Right cardiac atrium (tissue), 5 donors: ENCODE data around the gene BAHCC1. TPM values are rescaled to one million over a fixed set of nuclear protein-coding genes. Genes with fewer than 3 reads are reported as not detected.

ENCODE experiments used
- ATAC-seq, 2 donors: fragments of 200-7000 bp; cut with Tn5 transposase; one replicate each; pipeline versions ENCODE4 v1.8.0 to v1.9.1; 2020; ENCODE audit warnings: moderate library complexity in 2 of 2, mild to moderate bottlenecking in 1 of 2
- DNase-seq, 3 donors: peaks; one replicate each; pipeline ENCODE4 v3.0.0-alpha.2; 2020
- H3K27ac ChIP-seq: one replicate; pipeline ENCODE4 v1.5.1; 2013; ENCODE audit warnings: mild to moderate bottlenecking, low read length, control low read depth, moderate library complexity
- H3K27me3 ChIP-seq: one replicate; pipeline ENCODE4 v1.6.1; 2013; ENCODE audit not compliant: control insufficient read depth, insufficient read depth
- H3K4me1 ChIP-seq: one replicate; pipeline ENCODE4 v1.6.1; 2013; ENCODE audit warnings: low read length; ENCODE audit not compliant: control insufficient read depth, insufficient read depth
- H3K4me3 ChIP-seq: one replicate; pipeline ENCODE4 v1.5.1; 2013; ENCODE audit warnings: low read length, control low read depth
- H3K9me3 ChIP-seq: one replicate; pipeline ENCODE4 v1.6.1; 2013; ENCODE audit warnings: low read length; ENCODE audit not compliant: control insufficient read depth
- WGBS: extraction: QIAGEN DNeasy Blood & Tissue Kit; methylation state at CpG from one replicate; pipeline ENCODE4 v1.1.7; 2013; 5-methylcytosine and 5-hydroxymethylcytosine counted together
- intact Hi-C, 4 donors: fragments of 100-400 bp; cut with DNase I; formaldehyde crosslinking; loops; one replicate each; pipeline versions ENCODE4 v1.11.0 to v1.14.0; 2022 to 2023
- polyA plus RNA-seq: library from polyadenylated mRNA; stranded (reverse); fragments of 200-250 nt; gene quantifications from one replicate; pipeline ENCODE4 v1.2.3, GENCODE V29; 2013
- total RNA-seq, 4 donors: library from RNA; stranded (reverse); fragmentation: NEBNext Ultra II Directional; extraction: Animal tissue kit (Norgen Biotek cat#: 25700); gene quantifications; one replicate each; pipeline ENCODE4 v1.2.1, GENCODE V29; 2021
- donor health status: healthy with polysubstance abuse.
- donor health status: DM: no; HTN: yes; CAD: no.
- donor health status: DM: no; HTN: no; CAD: no.
- donor health status: DM: no; HTN: yes; CAD: no; lungs with severe emphysema.
- donor health status: DM: yes; HTN: yes; CAD: no.

BAHCC1 gene
- total and polyA plus RNA-seq, 5 donors: 8.3 to 12.8 (median 8.7) TPM

GRCh38 chr17:81484195-81484979, 89.1 kb downstream of the BAHCC1 start:
- 5% methylated on average over 60 of the region's 60 CpGs for WGBS
- ATAC-seq: peak; percentile 67 to 75
- Histone ChIP-seq H3K4me3 (peak overlapping the region; percentile 9), H3K27me3 (no peaks in the 10 kb centered on the region), H3K9me3 (no peaks in the 10 kb centered on the region), H3K27ac (no peak overlapping the region), H3K4me1 (peaks cover 14% of the 10 kb centered on the region)
- peak; percentile 89 to 96 (median 95) for DNase-seq
- intact Hi-C loops: loop anchor here (2.0 to 5.0 kb wide), 6 partner anchors 62 to 232 kb away; partner anchors contain the start of genes BAHCC1 (in 1 of the 4) and SLC38A10 (in 1 of the 4)

- H3K9me3 ChIP-seq: no peaks in the 10 kb centered on the region
- no peaks in the 10 kb centered on the region for H3K27me3 ChIP-seq
- intact Hi-C loops: no loop called here
- H3K4me1 ChIP-seq: peaks cover 6% of the 10 kb centered on the region
- H3K27ac ChIP-seq: no peak overlapping the region
- WGBS: 67% methylated on average over 17 of the region's 17 CpGs
- peak in 1 of 3 donors; percentile 7 for DNase-seq
- no peak overlapping the region for H3K4me3 ChIP-seq
- no peak for ATAC-seq
Observed at GRCh38 chr17:81486199-81486810, 91.0 kb downstream of the BAHCC1 start.

- Histone ChIP-seq H3K9me3 (no peaks in the 10 kb centered on the region), H3K4me3 (no peak overlapping the region), H3K4me1 (peaks cover 6% of the 10 kb centered on the region), H3K27me3 (no peaks in the 10 kb centered on the region), H3K27ac (no peak overlapping the region)
- ATAC-seq (no peak), DNase-seq (peak in 1 of 3 donors; percentile 3)
- WGBS: 82% methylated on average over 10 of the region's 10 CpGs
- intact Hi-C loops: no loop called here
Observed at GRCh38 chr17:81487089-81487486, 91.8 kb downstream of the BAHCC1 start.

- Histone ChIP-seq H3K27me3 (no peaks in the 10 kb centered on the region), H3K27ac (peak overlapping the region; percentile 91), H3K4me1 (peaks cover 6% of the 10 kb centered on the region), H3K9me3 (no peaks in the 10 kb centered on the region), H3K4me3 (peak overlapping the region; percentile 79)
- 6% methylated on average over 87 of the region's 87 CpGs for WGBS
- peak; percentile 89 for ATAC-seq
- intact Hi-C loops: no loop called here
- DNase-seq: peak; percentile 86 to 95 (median 95)
Observed at GRCh38 chr17:81487487-81488275, 92.4 kb downstream of the BAHCC1 start.

- 7% methylated on average over 52 of the region's 52 CpGs for whole genome bisulfite sequencing
- Histone ChIP-seq H3K9me3 (no peaks in the 10 kb centered on the region), H3K27ac (peak overlapping the region; percentile 91), H3K4me3 (peak overlapping the region; percentile 79), H3K4me1 (peaks cover 6% of the 10 kb centered on the region), H3K27me3 (no peaks in the 10 kb centered on the region)
- intact Hi-C loops: no loop called here
- ATAC-seq: peak in 1 of 2 donors; percentile 17
- DNase-seq: peak in 1 of 3 donors; percentile 70
Observed at GRCh38 chr17:81488276-81488860, 93.1 kb downstream of the BAHCC1 start.

- H3K27ac ChIP-seq: no peak overlapping the region
- intact Hi-C loops: no loop called here
- no peaks in the 10 kb centered on the region for H3K27me3 ChIP-seq
- WGBS: 74% methylated on average over 27 of the region's 27 CpGs
- peak in 2 of 3 donors; percentile 50 to 58 for DNase-seq
- H3K4me3 ChIP-seq: no peak overlapping the region
- H3K9me3 ChIP-seq: no peaks in the 10 kb centered on the region
- H3K4me1 ChIP-seq: peaks cover 2% of the 10 kb centered on the region
- ATAC-seq: no peak
Observed at GRCh38 chr17:81489012-81489997, 94.0 kb downstream of the BAHCC1 start.

GRCh38 chr17:81489998-81490992, 95.0 kb downstream of the BAHCC1 start:
- H3K27me3 ChIP-seq: no peaks in the 10 kb centered on the region
- no peaks in the 10 kb centered on the region for H3K9me3 ChIP-seq
- WGBS: 62% methylated on average over 14 of the region's 14 CpGs
- no peak overlapping the region for H3K27ac ChIP-seq
- ATAC-seq (no peak), DNase-seq (peak in 2 of 3 donors; percentile 42 to 48)
- peaks cover 2% of the 10 kb centered on the region for H3K4me1 ChIP-seq
- H3K4me3 ChIP-seq: no peak overlapping the region
- intact Hi-C loops: no loop called here

- Histone ChIP-seq H3K4me1 (peaks cover 2% of the 10 kb centered on the region), H3K4me3 (no peak overlapping the region), H3K9me3 (no peaks in the 10 kb centered on the region), H3K27me3 (no peaks in the 10 kb centered on the region), H3K27ac (no peak overlapping the region)
- intact Hi-C loops: no loop called here
- WGBS: 44% methylated on average over 5 of the region's 5 CpGs
- no peak for ATAC-seq
- DNase-seq: peak in 2 of 3 donors; percentile 48 to 58
Observed at GRCh38 chr17:81491181-81491581, 95.9 kb downstream of the BAHCC1 start.

- 26% methylated on average over 5 of the region's 5 CpGs for WGBS
- Histone ChIP-seq H3K4me1 (peaks cover 2% of the 10 kb centered on the region), H3K4me3 (no peak overlapping the region), H3K27ac (no peak overlapping the region), H3K27me3 (no peaks in the 10 kb centered on the region), H3K9me3 (no peaks in the 10 kb centered on the region)
- intact Hi-C loops: no loop called here
- no peak for ATAC-seq
- DNase-seq: peak in 2 of 3 donors; percentile 6 to 23
Observed at GRCh38 chr17:81491761-81492160, 96.5 kb downstream of the BAHCC1 start.
